HG02798 (cell line): ENCODE measurements around the gene STARD13.
"Not testable (repeated sequence)": the region's sequence is repeated elsewhere in the genome, so short reads cannot be mapped to it uniquely, and the experiment has no call there.

Source experiments
- ATAC-seq: cut with Tn5 transposase; IDR thresholded peaks from one replicate; pipeline ENCODE4 v1.9.1; 2021; ENCODE audit warnings: mild to moderate bottlenecking; ENCODE audit not compliant: unreplicated experiment, poor library complexity

STARD13 gene

GRCh38 chr13:33182729-33183128 lies 102.8 kb downstream of the STARD13 start:
- ATAC-seq, result peak; percentile 46

- no peak for ATAC-seq
These were observed 104.3 kb downstream of the STARD13 start for GRCh38 chr13:33181264-33181663.

DNA sequence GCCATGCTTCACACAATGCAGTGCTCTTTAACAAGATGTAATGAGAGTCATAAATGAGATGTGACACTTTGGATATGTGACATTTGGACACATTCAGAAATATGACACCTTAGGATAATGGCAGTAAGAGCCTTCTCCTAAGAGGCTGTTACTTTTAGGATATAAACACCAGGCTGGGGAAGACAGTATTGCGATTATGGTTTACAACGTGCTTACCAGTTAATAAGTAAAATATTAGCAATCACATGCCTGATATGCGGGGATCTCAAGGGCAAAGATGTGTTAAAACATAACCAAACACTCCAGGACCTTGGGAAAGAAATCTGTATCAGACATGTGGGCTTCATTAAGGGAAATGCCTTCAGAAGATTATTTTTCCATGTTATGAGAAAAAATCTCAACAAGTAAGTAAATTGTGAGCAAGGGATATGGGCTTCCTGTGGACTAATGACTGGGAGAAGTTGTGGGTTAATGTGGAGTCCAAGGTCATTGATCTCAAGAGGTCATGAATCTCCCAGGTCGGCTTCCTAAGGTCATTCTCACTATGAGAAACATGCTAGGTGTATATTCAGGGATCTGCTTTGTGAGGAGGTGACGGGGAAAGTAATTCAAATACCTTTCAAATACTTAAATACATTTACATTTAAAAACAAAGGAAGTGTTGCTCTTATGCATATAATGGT lies 105.3 kb downstream of the STARD13 start:
- no peak for ATAC-seq

- no peak for ATAC-seq
These were observed 106.1 kb downstream of the STARD13 start for GRCh38 chr13:33179463-33179862.

- ATAC-seq, result no peak
These were observed 107.2 kb downstream of the STARD13 start for GRCh38 chr13:33178209-33178840.

GRCh38 chr13:33177340-33178208 lies 108.0 kb downstream of the STARD13 start:
- not testable (repeated sequence) for ATAC-seq

DNA sequence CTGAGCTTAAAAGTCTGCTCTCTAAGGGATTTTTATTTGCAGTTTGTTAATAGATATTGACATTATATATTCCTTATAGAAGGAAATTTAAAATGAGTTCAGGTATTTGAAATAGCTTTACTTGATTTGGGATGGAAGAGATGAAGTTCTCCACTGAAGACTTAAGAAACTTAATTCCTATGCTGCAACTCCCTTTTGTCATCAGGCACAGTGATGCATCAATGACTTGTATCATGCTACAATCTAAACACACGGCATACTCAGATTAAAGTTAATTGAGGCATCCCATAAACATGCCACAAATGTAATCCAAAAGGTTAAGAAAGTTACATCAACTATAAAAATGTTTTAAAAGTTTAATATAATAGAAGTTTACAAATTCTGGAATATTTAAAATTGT lies 109.0 kb downstream of the STARD13 start:
- ATAC-seq, result no peak

- no peak for ATAC-seq
These were observed 109.6 kb downstream of the STARD13 start for GRCh38 chr13:33175991-33176390.

DNA sequence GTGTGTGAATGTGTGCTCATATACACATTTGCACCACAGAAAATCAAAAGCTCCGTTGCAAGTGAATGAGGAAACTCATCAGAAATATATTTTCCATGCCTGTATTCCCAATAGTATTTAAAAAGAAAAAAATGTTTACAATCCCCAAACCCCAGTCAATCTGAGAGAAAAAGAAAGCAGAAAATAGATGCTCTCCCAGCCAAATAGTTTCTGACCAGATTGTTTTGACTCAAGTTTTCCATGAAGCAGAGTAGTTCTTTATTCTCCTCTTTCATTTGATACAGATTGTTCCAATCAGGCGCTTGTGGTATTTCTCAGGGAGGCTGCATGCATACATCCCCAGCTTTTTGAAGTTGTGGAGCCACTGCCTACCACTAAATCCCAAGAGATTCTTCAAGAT lies 110.6 kb downstream of the STARD13 start:
- ATAC-seq, result no peak

GRCh38 chr13:33174491-33174890 lies 111.1 kb downstream of the STARD13 start:
- no peak for ATAC-seq

DNA sequence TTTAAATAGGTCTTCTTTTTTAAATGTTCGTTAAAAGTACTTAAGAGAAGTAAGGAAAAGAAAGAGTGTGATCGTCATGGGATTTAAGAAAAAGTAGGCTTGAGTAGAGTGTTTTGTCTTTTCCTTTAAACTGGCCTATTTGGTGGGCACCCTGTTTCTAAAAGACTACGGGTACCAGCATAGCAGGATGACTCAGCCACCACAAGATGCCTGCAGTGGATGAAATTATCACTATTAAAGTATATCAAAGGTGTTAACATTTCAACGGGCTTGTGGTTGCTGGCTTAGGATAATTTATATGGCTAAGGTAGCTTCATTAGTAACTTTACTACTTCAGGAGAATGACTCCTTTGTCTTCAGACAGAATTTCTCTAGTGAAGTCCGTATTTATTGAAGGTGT lies 112.6 kb downstream of the STARD13 start:
- ATAC-seq, result no peak

DNA sequence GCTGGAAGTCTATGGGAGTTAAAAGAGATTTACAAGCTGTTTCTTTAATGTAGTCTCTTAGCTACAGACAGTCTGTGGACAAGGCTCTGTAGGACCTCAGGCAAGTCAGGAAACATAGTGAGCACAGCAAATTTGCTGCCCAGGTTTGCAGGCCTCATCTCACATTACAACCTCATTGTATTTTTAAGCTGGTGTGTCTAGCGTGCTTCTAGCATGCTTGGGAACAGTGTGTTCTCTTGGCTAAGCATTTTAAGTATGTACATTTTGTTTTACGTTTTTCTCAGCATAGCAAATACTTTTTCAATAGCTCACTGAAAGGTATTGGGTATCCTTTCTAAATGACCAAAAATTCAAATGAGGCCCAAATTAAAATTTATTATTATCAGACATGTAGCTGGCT lies 113.2 kb downstream of the STARD13 start:
- ATAC-seq, result no peak

GRCh38 chr13:33169273-33169980 lies 116.1 kb downstream of the STARD13 start:
- ATAC-seq, result no peak

- no peak for ATAC-seq
These were observed 117.1 kb downstream of the STARD13 start for GRCh38 chr13:33168321-33168960.

- no peak for ATAC-seq
These were observed 118.1 kb downstream of the STARD13 start for GRCh38 chr13:33167491-33167890.

DNA sequence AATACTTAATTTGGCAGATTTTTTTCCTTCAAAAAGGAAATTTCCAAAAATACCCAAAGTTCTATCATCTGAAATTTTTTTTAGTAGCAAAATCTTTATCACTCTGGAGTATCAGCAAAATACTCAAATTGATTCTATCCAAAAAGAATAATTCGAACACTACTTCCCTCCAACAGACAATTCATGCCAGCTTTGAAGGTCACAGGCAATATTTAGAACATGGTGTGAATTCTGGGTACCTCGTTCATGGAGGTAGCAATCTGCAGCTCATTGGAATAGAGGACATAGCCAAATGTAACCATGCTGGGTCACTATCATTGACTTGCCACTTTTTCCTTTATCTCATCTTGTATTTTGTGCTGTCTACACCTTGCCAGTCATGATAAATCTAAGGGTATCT lies 119.8 kb downstream of the STARD13 start:
- ATAC-seq, result no peak

- no peak for ATAC-seq
These were observed 121.2 kb downstream of the STARD13 start for GRCh38 chr13:33164331-33164730.

DNA sequence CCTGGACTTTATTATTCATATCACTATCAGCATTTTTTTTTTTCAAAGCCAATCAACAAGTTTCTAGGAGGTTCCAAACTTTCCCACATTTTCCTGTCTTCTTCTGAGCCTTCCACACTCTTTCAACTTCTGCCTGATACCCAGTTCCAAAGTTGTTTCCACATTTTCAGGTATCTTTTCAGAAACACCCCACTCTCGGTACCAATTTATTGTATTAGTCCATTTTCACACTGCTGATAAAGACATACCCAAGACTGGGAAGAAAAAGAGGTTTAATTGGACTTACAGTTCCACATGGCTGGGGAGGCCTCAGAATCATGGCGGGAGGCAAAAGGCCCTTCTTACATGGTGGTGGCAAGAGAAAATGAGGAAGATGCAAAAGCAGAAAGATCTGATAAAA lies 122.8 kb downstream of the STARD13 start:
- ATAC-seq, result not testable (repeated sequence)

- no peak for ATAC-seq
These were observed 126.7 kb downstream of the STARD13 start for GRCh38 chr13:33158816-33159215.

DNA sequence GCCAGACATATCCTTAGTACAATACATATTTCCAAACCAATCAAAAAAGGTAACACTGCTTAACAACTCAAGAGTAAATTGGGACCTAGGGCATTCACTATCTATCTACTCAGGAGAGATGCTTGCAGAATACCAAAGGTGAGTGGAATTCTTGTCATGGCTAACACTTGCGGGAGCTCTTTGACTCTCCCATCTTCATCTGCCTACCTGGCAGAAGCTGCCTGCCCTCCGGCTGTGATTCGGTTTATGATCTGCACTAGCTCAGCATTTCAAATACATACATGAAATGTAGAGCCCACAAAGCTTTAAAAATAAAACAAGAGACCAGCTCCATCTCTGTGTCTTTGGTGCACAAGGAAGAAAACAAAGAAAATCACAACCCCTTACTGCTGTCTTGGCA lies 127.3 kb downstream of the STARD13 start:
- ATAC-seq, result no peak
